ENCODE measurements around the gene PPIF.
A peak's percentile ranks its signal among the peaks of the same experiment; 100 is the strongest.

Gene PPIF

DNA sequence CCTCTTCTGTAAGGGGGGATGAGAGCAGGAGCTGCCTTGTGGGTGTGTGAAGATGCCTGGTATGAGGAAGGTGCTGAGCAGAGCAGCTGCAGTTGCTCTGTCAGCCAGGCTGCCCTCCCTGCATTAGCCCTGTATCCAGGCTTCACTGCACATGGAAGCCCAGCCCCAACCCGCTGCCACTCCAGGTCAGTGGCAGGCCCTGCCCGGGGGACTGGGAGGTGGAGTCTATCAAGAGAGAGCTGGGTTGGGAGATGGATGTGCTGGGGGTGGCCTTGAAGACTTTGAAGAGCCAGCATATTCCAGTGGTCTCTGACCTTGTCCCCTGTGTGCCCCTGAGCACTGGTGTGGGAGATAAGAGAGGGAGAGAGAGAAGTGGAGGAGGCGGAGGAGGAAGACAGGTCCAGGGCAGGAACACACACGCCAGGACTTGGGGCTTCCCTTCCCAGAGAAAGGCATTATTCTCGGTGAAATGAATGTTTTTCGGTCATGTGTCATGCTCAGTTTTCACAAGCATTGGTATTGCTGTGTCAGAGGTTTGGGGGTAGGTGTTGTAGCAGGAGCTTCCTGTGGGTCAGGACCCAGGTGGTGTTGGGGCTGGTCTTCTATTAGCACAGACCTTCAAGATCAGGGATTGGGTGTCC is 2.6 kb downstream of the PPIF start:
- no peak for DNase-seq

DNA sequence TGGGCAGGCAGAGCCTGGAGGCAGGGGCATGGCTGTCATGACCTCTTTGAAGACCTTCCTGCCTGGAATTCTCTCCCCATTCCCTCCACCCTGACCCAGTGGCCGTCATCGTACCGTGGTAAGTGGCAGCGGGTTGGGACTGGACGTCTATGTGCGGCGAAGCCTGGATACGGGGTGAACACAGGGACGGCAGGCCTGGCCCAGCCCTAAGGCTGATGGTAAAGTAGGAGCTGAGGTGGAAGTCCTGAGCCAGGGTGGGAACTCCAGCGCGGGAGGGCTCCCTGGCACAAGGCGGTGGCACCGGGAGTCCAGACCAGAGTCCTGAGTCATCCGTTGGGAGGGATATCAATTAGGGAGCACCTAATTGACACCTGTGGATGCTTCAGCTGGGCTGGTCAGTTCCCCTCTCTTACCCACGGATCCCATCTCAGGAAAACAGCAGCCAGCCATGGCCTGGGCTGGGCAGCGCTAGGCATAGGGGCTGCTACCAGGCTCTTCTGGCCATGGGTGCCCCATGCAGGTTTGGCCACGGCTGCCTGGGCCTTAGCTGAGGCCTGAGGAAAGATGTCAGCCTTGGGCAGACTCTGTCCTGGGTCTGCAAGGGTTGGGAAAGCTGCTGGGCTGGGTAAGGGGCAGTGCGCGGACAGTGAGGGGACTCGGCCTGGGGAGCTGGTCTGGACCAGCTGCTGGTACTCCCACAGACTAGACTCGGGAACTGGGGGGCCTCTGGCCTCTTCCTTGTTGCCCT is 3.3 kb downstream of the PPIF start:
- DNase-seq, result no peak

DNA sequence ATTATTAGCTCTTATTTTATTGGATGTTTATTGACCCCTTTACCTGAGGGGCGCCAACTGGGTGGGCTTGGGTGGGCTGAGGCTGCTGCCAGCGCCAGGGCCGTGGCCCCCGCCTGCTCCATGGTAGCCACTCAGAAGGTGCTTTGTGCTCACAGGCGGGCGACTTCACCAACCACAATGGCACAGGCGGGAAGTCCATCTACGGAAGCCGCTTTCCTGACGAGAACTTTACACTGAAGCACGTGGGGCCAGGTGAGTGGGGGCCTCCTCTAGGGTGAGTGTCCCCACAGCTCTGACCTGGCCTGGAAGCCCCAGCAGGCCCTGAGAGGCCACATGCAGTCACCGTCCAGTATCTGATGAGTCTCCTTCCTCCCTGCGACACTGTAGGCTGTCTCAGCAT is 4.1 kb downstream of the PPIF start:
- no peak for DNase-seq

DNA sequence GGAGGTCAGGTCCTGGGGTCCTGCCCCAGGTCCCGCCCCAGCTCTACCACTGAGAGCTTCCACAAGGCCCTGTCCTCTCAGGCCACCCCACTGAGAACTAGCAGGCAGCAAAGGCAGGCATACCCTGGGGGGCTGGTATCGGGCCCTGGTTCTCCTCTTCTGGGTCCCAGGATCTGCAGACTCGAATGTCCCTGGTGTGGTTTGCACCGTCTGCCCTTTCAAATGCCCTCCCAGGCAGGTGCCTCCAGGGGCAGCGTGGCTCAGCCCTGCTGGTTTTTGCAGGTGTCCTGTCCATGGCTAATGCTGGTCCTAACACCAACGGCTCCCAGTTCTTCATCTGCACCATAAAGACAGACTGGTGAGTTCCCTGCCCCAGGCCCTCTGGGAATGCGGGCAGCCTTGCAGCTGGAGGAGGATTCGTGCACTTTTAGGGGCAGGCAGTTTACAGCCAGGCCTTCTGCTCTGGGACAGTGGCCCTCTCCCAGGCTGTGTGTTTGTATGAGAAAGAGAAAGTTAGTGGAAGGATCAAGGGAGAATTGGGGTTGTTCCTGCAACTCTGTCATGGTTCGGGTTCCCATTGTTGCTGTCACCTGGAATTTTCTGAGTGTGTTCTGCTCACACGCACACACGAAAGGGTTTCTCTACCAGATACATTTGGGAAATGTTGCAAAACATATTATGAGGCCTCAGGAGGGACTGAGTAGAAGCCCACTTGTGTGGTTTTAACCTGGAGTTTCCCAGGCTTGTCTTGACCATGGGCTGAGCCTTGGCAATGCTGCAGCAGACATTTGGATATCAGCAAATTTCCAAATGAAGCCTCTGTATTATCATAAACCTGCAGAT is 5.0 kb downstream of the PPIF start:
- DNase-seq, result no peak

DNA sequence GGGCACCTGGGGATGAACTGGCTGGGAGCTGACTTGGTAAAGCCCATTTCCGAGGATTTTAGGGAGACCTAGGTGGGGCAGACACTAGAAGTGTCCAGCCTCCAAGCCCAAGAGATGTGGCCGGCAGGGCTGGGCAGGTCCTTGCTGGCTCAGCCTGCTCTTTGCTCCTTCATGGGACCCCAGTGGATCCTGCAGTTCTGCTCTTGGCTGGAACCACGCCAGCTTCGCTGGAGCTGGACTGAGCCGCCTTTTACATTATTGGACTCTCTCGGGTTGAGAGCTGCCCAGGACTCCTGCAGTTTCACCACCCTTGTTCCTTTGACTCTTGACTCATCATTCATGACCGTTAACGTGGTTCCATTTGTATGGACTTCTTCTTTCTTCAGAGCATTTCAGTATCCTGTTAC is 5.7 kb downstream of the PPIF start:
- DNase-seq, result no peak

DNA sequence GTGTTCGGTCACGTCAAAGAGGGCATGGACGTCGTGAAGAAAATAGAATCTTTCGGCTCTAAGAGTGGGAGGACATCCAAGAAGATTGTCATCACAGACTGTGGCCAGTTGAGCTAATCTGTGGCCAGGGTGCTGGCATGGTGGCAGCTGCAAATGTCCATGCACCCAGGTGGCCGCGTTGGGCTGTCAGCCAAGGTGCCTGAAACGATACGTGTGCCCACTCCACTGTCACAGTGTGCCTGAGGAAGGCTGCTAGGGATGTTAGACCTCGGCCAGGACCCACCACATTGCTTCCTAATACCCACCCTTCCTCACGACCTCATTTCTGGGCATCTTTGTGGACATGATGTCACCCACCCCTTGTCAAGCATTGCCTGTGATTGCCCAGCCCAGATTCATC is 6.5 kb downstream of the PPIF start:
- DNase-seq, result no peak

DNA sequence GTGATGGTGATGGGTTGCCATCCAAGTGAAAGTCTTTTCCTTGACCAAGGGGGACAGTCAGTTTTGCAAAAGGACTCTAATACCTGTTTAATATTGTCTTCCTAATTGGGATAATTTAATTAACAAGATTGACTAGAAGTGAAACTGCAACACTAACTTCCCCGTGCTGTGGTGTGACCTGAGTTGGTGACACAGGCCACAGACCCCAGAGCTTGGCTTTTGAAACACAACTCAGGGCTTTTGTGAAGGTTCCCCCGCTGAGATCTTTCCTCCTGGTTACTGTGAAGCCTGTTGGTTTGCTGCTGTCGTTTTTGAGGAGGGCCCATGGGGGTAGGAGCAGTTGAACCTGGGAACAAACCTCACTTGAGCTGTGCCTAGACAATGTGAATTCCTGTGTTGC is 6.9 kb downstream of the PPIF start:
- DNase-seq, result no peak

DNA sequence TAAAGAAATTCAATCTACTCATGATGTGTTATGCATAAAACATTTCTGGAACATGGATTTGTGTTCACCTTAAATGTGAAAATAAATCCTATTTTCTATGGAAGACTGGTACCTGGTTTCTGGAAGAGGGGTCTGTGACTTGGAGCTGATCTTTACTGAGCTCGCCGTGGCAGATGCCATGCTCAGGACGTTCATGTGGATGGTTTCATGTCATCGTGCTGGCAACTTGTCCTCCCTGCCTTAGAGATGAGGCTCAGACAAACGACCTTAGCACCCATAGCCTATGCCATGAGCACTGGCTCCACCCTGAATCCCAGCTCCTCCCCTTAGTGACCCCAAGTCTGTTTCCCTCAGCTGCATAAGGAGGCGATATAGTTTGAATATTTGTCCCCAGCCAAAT is 7.3 kb downstream of the PPIF start:
- no peak for DNase-seq

DNA sequence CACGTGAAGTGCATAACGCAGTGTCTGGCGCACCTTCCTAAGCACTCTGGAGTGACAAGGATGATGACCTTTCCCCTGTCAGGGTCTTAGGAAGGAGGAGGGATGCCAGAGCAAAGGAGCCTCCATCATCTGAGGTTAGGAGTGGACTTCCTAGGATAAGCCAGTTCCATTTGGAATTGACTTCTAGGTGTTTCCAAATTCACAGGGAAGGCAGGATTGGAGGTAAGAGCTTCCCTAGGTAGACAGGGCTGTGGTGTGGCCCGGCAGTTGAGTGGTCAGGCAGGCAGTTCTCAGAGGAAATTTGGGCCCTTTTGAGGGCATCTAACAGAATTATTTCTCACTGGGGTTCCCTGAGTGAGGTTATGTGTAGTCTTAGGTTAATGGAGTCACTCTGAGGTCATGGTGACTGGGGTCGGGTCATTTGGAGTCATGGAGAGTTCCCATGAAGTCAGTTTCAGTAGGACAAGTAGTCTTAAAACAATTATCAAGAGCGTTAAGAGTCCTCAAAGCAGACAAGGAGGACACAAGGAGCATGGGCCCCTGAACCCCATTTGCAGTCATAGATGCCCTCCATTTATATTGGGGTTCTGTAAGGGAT is 8.2 kb downstream of the PPIF start:
- no peak for DNase-seq

DNA sequence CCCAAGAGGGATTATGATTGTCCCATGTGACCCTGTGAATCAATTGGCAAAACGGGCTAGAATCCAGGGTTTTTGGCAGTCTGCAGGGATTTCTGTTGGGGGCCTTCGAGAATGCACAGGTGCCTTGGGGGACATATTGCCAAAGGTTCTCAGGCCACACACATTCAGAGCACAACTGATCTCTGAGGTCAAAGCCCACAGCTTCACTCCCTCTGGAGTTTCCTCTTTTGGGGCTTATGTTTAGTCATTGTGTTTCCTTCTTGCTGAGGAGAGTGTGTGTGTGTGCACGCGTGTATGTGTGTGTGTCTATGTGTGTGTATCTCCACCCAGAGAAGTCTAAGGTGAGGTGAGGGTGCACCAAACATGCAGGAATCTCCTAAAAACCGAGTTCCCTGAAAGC is 8.8 kb downstream of the PPIF start:
- no peak for DNase-seq

DNA sequence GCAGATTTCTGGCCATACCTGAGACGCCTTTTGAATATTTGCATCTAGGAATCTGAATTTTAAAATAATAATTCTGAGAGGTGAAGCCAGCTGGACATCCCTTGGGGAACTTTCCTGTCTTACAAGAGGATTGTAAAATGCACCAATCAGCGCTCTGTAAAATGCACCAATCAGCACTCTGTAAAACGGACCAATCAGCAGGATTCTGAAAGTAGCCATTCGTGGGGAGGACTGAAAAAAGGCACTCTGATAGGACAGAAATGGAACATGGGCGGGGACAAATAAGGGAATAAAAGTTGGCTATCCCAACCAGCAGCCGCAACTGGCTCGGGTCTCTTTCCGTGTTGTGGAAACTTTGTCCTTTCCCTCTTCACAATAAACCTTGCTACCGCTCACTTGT is 9.9 kb downstream of the PPIF start:
- DNase-seq, result no peak

DNA sequence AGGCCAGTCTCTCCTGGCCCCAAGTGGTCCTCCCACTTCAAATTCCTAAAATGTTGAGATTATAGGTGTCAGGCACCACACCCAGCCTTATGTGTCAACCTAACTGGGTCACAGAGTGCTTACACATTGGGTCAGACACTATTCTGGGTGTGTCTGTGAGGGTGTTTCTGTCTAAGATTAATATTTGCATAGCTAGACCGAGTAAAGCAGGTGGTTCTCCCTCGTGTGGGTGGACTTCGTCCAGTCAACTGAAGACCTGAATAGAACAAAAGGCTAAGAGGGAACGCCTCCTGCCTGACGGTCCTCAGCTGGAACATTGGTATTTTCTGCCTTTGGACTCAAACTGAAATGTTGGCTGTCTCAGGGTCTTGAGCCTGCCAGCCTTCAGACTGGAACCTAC is 11.5 kb downstream of the PPIF start:
- DNase-seq, result no peak

DNA sequence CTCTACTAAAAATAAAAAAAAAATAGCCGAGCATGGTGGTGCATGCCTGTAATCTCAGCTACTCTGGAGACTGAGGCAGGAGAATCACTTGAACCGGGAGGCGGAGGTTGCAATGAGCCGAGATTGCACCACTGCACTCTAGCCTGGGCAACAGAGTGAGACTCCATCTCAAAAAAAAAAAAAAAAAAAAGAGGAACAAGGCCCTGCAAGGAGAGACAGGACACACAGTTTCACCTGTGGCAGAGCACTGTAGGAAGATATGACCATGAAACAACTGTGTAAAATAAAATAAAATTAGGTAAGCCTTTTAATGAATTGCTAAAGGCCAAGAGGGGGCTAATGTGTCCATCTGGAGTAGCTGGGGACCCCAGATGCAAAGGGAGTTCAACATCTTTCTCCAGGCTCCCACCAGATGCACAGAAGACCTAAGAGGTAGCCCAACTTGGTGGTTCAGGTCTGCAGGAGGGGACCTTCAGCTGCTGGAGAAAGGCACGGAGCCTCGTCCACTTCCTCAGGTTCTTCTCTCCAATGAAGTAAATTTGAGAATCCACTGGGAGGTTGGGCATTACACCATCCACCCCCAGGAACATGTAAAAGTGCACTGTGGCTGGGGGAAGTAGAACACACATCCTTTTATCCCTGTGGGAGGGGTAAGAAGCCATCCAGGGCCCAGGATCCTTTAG is 12.7 kb downstream of the PPIF start:
- no peak for DNase-seq

DNA sequence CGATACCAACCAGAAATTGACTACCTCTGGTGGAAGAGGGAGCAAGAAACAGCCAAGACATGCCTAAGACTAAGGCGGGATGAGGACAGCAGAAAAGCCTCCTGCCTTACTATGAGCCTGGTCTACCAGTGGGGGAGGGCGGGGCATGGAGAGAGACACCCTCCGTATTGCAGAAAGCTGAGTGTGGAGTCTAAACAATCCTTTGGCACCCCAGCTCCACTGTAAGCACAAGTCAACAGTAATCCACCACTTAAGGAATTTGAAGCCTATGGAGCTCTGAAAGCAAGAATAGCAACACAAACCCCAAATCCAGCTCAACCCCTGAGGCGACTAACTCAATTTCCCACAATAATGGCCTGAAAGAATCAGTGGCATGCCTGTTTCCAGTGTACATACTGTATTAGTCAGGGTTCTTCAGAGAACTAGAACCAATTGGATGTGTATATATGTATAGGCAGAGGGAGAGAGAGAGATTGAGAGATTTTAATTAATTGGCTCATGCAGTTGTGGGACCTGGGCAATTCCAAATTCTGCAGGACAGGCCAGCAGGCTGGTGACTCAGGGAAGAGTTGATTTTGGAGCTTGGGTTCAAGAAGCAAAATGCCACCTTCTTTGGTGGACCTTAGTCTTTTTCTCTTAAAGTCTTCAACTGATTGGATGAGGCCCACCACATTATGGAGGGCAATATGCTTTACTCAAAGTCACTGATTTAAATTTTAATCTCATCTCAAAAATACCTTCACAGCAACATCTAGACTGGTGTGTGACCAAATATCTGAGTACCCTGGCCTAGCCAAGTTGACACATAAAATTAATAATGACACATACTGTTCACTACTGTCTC is 13.5 kb downstream of the PPIF start:
- no peak for DNase-seq

DNA sequence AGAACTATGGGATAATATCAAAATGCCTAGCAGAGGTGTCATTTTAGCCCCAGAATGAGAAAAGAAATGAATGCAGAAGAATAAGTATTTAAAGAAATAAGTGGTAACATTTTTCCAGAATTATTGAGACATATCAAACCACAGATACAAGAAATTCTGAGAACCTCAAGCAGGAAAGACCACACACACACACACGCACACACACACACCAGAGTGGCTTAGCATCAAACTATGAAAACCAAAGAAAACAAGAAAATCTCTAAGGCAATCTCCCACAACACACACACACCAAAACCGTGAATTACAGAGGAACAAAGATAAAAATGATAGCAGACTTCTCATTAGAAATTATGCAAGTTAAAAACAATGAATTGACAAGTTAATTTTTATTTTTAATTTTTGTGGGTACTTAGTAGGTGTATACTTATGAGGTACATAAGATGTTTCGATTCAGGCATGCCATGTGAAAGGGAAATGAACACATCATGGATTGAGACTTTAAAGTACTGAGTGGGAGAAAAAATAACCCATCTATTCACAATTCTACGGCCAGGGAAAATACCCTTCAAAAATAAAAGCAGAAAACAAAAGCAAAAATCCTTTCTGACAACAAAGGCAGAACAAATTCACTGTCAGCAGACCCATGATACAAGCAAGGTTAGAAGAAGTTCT is 14.6 kb downstream of the PPIF start:
- no peak for DNase-seq

DNA sequence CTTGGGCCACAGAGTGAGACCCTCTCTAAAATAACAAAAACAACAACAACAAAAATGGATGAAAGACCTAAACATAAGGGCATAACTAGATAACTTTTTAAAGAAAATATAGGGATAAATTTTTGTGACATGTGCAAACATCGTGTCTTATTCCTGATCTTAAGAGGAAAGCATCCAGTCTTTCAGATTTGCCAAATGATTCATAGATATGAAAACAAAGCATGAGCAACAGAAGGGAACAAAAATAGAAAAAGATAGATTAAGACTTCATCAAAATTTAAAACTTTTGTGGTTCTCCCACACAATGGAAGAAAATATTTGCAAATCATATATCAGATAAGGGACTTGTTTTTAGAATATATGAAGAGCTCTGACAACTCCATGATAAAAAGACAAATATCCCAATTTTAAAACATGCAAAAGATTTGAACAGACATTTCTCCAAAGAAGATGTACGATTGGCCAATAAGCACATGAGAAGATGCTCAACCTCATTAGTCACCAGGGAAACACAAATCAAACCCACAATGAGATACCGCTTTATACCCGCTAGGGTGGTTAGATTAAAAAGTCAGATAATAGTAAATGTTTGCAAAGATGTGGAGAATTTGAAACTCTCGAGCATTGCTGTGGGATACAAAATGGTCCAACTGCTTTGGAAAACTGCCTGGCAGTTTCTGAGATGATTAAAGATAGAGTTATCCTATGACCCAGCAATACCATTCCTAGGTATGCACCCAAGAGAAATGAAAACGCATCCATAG is 20.3 kb downstream of the PPIF start:
- DNase-seq, result no peak

DNA sequence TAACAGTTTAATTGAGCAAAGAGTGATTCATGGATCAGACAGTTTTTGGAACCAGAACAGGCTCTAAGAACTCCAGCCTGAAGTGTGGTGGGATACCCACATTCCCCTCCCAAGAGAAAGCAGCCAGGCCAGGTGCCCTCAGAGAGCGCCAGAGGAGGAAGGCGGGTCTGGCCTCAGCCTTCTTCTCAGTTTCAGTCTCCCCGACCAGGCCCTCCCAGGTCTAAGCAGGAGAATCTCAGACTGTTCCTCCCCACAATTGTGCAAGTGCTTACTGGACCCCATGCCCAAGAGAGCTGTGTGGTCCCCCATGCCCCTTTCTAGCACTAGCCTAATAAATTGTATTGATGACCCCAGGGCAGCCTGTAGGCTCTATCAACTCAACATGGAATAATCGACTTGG is 25.6 kb downstream of the PPIF start:
- no peak for DNase-seq

DNA sequence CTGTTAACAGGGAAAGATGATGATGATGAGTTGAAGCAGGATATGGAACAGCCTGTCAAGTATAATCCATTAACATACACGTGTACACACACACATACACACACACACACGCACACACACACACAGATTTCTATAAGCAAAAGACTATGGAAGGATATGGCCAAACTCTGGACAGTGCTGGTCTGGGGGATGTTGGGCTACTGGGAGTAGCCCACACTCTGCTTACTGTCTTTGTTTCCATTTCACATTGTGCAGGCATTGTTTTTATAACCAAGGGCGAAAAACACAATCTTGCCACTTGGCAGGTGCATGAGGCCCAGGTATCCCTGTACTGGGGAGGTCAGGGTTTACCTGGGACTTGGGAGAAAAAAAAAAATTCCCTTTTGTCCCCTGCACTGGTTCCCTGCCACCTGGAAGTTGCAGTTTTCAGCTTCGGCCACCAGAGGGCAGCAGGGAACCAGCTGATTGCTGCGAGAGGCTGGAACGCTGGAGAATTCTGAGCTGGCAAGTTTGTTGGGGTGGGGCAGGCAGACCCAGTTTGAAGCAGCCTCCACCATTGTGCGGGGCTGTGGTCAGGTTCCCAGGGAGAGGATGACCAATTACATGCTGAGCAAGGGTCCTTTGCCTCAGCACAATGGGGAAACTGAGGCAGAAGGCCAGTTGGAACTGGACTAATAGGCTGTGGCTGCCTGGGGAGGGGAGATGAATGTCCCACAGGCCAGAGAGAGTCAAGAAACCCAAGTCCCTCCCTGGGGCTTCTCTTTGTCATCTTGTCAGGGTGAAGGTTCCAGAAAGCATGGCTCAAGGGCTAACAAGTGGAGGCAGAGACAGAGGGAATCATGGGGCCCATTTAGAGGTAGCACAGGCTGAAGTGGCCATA is 27.3 kb downstream of the PPIF start:
- DNase-seq, result peak; percentile 14

DNA sequence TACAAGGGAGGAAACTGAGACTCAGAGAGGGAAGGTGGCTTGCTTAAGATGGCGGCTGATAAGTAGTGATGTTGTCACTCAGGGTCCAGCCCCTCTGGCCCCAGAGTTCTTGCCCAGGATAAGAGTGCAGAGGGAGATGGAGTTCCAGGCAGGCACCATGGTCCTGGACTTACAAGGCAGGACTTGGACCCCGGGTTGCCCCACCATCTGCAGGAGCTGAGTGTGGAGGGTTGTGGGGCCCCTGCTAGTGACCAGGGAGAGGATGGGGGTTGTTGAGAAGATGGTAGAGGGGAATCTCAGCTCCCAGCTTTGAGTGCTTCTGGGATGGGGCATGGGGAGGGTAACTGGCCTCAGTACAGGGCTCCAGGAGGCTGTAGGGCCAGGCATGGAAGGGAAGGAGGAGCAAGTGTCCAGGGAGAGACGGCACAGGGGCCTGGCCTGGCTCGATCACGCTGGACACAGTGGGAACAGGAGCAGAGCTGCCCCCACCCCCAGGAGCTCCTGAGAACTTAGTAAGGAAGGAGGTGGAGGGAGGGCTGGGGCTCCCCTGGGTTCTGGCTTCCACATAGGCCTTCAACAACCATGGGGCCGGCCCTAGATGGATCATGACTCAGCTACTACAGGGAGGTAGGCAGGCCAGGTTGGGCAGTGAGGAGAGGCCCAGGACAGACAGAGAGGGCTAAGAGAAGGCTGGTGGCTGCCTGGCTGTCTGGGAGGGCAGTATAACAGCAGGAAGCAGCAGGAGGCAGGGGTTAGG is 28.2 kb downstream of the PPIF start:
- DNase-seq, result no peak

All from NCI-H1105 treated with DMSO at 0.1 percent for 48 hours (cell line).